Cardiac muscle cell (in vitro differentiated cells and primary cell): Measurements from ENCODE around the gene KCNMA1. TPM values are rescaled to one million over a fixed set of nuclear protein-coding genes. Genes with fewer than 3 reads are reported as not detected.
"Not testable (repeated sequence)": the region's sequence is repeated elsewhere in the genome, so short reads cannot be mapped to it uniquely, and the experiment has no call there.

Source experiments
- DNase-seq, 2 donors: peaks; one replicate each; pipeline versions ENCODE4 v3.0.0 to v3.0.0-alpha.2; 2010 to 2017; ENCODE audit warnings: low read depth in 1 of 2, low spot score in 1 of 2
- H3K27ac ChIP-seq: fragments of 200-600 bp; sonication (generic); 2 replicates; pipeline ENCODE4 v1.5.1; 2016
- H3K27me3 ChIP-seq: fragments of 200-600 bp; sonication (generic); 2 replicates; pipeline ENCODE4 v1.6.0; 2016; ENCODE audit warnings: control low read depth
- H3K36me3 ChIP-seq: fragments of 200-600 bp; sonication (generic); 2 replicates; pipeline ENCODE4 v1.5.1; 2016; ENCODE audit warnings: control low read depth
- H3K4me1 ChIP-seq: fragments of 200-600 bp; sonication (generic); 2 replicates; pipeline ENCODE4 v1.8.1; 2017; ENCODE audit warnings: low read depth, mild to moderate bottlenecking, mixed run types
- H3K4me3 ChIP-seq: fragments of 200-600 bp; sonication (generic); 2 replicates; pipeline ENCODE4 v1.5.1; 2016; ENCODE audit warnings: mild to moderate bottlenecking
- H3K9me3 ChIP-seq: fragments of 200-600 bp; sonication (generic); 2 replicates; pipeline ENCODE4 v1.5.1; 2017; ENCODE audit warnings: low read depth, mild to moderate bottlenecking, control low read depth
- CTCF ChIP-seq: IDR thresholded peaks from 2 replicates; pipeline ENCODE4 v1.5.1; 2012; ENCODE audit warnings: low read depth, mild to moderate bottlenecking, low read length
- polyA plus RNA-seq: library from polyadenylated mRNA; unstranded; fragments of >200 nt; fragmentation: Nextera tagmentation; extraction: Ambion mirVana; gene quantifications from 2 replicates; pipeline ENCODE4 v1.2.1, GENCODE V29; 2016
- total RNA-seq: library from RNA; depleted of rRNA; stranded (reverse); fragments of >200 nt; gene quantifications from 2 replicates; pipeline ENCODE4 v1.2.3, GENCODE V29; 2016

The KCNMA1 gene
- total and polyA plus RNA-seq, 2 experiments from 2014 or later, result 1.8 to 1.9 TPM

- peaks cover 12% of the 10 kb centered on the region for H3K4me1 ChIP-seq
- no peaks in the 10 kb centered on the region for H3K27me3 ChIP-seq
Observed at GRCh38 chr10:77574438-77574837, 63.2 kb downstream of the KCNMA1 start.

DNA sequence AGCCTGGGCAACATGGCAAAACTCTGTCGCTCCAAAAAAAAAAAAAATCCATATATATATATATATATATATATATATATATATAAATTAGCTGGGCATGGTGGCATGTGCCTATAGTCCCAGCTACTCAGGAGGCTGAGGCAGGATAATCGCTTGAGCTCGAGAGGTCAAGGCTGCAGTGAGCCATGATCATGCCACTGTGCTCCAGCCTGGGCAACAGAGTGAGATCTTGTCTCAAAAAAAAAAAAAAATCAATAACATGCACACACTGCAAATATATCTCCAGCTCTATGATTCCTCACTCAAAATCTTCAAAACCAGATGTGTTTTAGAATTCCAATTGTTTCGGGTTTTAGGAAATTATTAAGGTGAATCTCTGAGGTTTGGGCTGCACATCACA lies 65.1 kb downstream of the KCNMA1 start:
- H3K4me3 ChIP-seq, H3K27ac ChIP-seq, H3K36me3 ChIP-seq, H3K4me1 ChIP-seq, DNase-seq, H3K9me3 ChIP-seq, H3K27me3 ChIP-seq: not testable (repeated sequence)

More at GRCh38 chr10:77574438-77574837, 63.2 kb downstream of the KCNMA1 start:
- no peak for TF ChIP-seq CTCF
- Histone ChIP-seq H3K36me3 (no peaks in the 10 kb centered on the region), H3K9me3 (no peaks in the 10 kb centered on the region), H3K27ac (no peak overlapping the region), H3K4me3 (no peak overlapping the region)
- DNase-seq, result no peak

- DNase-seq, result no peak
- H3K4me3 ChIP-seq, result no peak overlapping the region
- H3K36me3 ChIP-seq, result no peaks in the 10 kb centered on the region
- no peaks in the 10 kb centered on the region for H3K9me3 ChIP-seq
- H3K27me3 ChIP-seq, result no peaks in the 10 kb centered on the region
- no peak overlapping the region for H3K27ac ChIP-seq
- no peaks in the 10 kb centered on the region for H3K4me1 ChIP-seq
- no peak for TF ChIP-seq CTCF
Observed at GRCh38 chr10:77571490-77571889, 66.1 kb downstream of the KCNMA1 start.

GRCh38 chr10:77566914-77567566 lies 70.6 kb downstream of the KCNMA1 start:
- Histone ChIP-seq H3K27ac (no peak overlapping the region), H3K9me3 (no peaks in the 10 kb centered on the region), H3K4me3 (no peak overlapping the region), H3K27me3 (no peaks in the 10 kb centered on the region), H3K36me3 (no peaks in the 10 kb centered on the region), H3K4me1 (no peaks in the 10 kb centered on the region)
- TF ChIP-seq CTCF, result no peak
- DNase-seq, result peak in 1 of 2 donors; percentile 33

GRCh38 chr10:77566236-77566635 lies 71.4 kb downstream of the KCNMA1 start:
- no peaks in the 10 kb centered on the region for H3K27me3 ChIP-seq
- no peaks in the 10 kb centered on the region for H3K4me1 ChIP-seq
- H3K4me3 ChIP-seq, result no peak overlapping the region
- no peaks in the 10 kb centered on the region for H3K36me3 ChIP-seq
- TF ChIP-seq CTCF, result no peak
- no peak overlapping the region for H3K27ac ChIP-seq
- H3K9me3 ChIP-seq, result no peaks in the 10 kb centered on the region
- no peak for DNase-seq

DNA sequence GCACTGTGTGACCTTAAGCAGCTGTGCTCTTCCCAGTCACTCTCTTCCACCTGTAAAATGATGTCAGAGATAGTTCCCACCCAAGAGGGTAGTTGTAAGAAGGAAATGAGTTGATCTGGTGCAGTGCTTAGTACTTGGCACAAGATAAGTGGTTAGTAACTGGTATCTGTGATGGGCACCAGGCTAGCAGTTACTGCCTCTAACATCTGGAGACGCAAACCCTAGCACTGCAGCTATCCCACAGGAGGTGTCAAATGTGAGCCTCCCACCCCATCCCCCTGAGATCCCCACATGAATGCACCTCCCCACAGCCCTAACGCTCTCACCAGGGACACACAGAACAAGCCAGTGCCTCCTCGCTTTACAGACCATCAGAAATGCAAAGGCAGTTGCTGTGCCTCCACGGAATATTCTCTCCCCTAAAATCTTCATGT lies 72.0 kb downstream of the KCNMA1 start:
- no peak for TF ChIP-seq CTCF
- Histone ChIP-seq H3K4me1 (no peaks in the 10 kb centered on the region), H3K27ac (no peak overlapping the region), H3K27me3 (no peaks in the 10 kb centered on the region), H3K9me3 (no peaks in the 10 kb centered on the region), H3K36me3 (no peaks in the 10 kb centered on the region), H3K4me3 (no peak overlapping the region)
- DNase-seq, result no peak
